ENCODE measurements around the gene CYP39A1.
A peak's percentile ranks its signal among the peaks of the same experiment; 100 is the strongest.

The CYP39A1 gene

GRCh38 chr6:46517202-46517601 lies 135.4 kb downstream of the CYP39A1 start:
- DNase-seq (ENCODE audit: low read depth, low spot score) = no peak
- no peak for TF ChIP-seq CTCF (IDR thresholded peaks at IDR 0.05; ENCODE audit: low read depth, low read length)
- H3K4me3 ChIP-seq (ENCODE audit: low read depth, low read length) = no peak overlapping the region
- in situ Hi-C loops (cut with HindIII; ENCODE audit: low sequenced_read_pairs) = no loop called here

GRCh38 chr6:46513533-46513932 lies 139.1 kb downstream of the CYP39A1 start:
- TF ChIP-seq CTCF (IDR thresholded peaks at IDR 0.05; ENCODE audit: low read depth, low read length) = no peak
- in situ Hi-C loops (cut with HindIII; ENCODE audit: low sequenced_read_pairs) = no loop called here

GRCh38 chr6:46511320-46511719 lies 141.3 kb downstream of the CYP39A1 start:
- no peak overlapping the region for H3K4me3 ChIP-seq (ENCODE audit: low read depth, low read length)
- in situ Hi-C loops (cut with HindIII; ENCODE audit: low sequenced_read_pairs) = no loop called here
- no peak for DNase-seq (ENCODE audit: low read depth, low spot score)
- no peak for TF ChIP-seq CTCF (IDR thresholded peaks at IDR 0.05; ENCODE audit: low read depth, low read length)

More at GRCh38 chr6:46513533-46513932, 139.1 kb downstream of the CYP39A1 start:
- no peak overlapping the region for H3K4me3 ChIP-seq (ENCODE audit: low read depth, low read length)
- DNase-seq (ENCODE audit: low read depth, low spot score) = no peak

- H3K4me3 ChIP-seq (ENCODE audit: low read depth, low read length) = no peak overlapping the region
- in situ Hi-C loops (cut with HindIII; ENCODE audit: low sequenced_read_pairs) = no loop called here
- TF ChIP-seq CTCF (IDR thresholded peaks at IDR 0.05; ENCODE audit: low read depth, low read length) = no peak
- DNase-seq (ENCODE audit: low read depth, low spot score) = peak; percentile 82
Observed at GRCh38 chr6:46510651-46511050, 142.0 kb downstream of the CYP39A1 start.

- in situ Hi-C loops (cut with HindIII; ENCODE audit: low sequenced_read_pairs) = no loop called here
- DNase-seq (ENCODE audit: low read depth, low spot score) = no peak
- TF ChIP-seq CTCF (IDR thresholded peaks at IDR 0.05; ENCODE audit: low read depth, low read length) = no peak
Observed at GRCh38 chr6:46509981-46510510, 142.6 kb downstream of the CYP39A1 start.

GRCh38 chr6:46509063-46509462 lies 143.6 kb downstream of the CYP39A1 start:
- no peak overlapping the region for H3K4me3 ChIP-seq (ENCODE audit: low read depth, low read length)
- no peak for DNase-seq (ENCODE audit: low read depth, low spot score)
- in situ Hi-C loops (cut with HindIII; ENCODE audit: low sequenced_read_pairs) = no loop called here
- TF ChIP-seq CTCF (IDR thresholded peaks at IDR 0.05; ENCODE audit: low read depth, low read length) = no peak

More at GRCh38 chr6:46509981-46510510, 142.6 kb downstream of the CYP39A1 start:
- H3K4me3 ChIP-seq (ENCODE audit: low read depth, low read length) = no peak overlapping the region

- in situ Hi-C loops (cut with HindIII; ENCODE audit: low sequenced_read_pairs) = no loop called here
- DNase-seq (ENCODE audit: low read depth, low spot score) = no peak
- H3K4me3 ChIP-seq (ENCODE audit: low read depth, low read length) = no peak overlapping the region
- TF ChIP-seq CTCF (IDR thresholded peaks at IDR 0.05; ENCODE audit: low read depth, low read length) = no peak
Observed at GRCh38 chr6:46507426-46507825, 145.2 kb downstream of the CYP39A1 start.
